ENCODE measurements around the gene PLEKHG4.
A peak's percentile ranks its signal among the peaks of the same experiment; 100 is the strongest.

PLEKHG4 gene

GRCh38 chr16:67296420-67296819, 17.1 kb downstream of the PLEKHG4 start:
- H3K4me3 ChIP-seq (ENCODE audit: low read length) = no peak overlapping the region
- DNase-seq (ENCODE audit: low read depth) = peak; percentile 80
- TF ChIP-seq, protein P1, sequence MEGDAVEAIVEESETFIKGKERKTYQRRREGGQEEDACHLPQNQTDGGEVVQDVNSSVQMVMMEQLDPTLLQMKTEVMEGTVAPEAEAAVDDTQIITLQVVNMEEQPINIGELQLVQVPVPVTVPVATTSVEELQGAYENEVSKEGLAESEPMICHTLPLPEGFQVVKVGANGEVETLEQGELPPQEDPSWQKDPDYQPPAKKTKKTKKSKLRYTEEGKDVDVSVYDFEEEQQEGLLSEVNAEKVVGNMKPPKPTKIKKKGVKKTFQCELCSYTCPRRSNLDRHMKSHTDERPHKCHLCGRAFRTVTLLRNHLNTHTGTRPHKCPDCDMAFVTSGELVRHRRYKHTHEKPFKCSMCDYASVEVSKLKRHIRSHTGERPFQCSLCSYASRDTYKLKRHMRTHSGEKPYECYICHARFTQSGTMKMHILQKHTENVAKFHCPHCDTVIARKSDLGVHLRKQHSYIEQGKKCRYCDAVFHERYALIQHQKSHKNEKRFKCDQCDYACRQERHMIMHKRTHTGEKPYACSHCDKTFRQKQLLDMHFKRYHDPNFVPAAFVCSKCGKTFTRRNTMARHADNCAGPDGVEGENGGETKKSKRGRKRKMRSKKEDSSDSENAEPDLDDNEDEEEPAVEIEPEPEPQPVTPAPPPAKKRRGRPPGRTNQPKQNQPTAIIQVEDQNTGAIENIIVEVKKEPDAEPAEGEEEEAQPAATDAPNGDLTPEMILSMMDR (conservative IDR thresholded peaks at IDR 0.05; ENCODE audit: low read length) = no peak

DNA sequence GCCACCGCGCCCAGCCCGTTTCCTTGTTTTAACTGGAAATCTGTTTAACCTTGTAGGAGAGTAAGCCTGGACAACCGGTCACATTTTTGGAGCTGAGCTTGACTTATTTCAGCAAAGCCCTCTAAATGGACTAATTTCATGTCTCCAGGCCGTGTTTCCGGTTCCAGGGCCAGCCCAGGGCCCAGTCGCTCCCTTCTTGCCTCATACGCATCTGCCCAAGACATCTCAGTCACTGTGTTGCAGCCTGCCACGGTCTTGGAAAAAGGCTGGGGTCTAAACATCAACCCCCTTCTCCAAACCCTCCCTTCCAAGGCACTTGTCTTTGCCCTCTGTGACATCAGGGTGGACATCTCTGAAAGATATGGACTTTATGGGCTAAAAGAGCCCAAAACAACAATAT, 18.9 kb downstream of the PLEKHG4 start:
- TF ChIP-seq, protein P1 (conservative IDR thresholded peaks at IDR 0.05; ENCODE audit: low read length) = no peak

GRCh38 chr16:67299269-67299668, 19.9 kb downstream of the PLEKHG4 start:
- TF ChIP-seq, protein P1 (conservative IDR thresholded peaks at IDR 0.05; ENCODE audit: low read length) = no peak
- DNase-seq (ENCODE audit: low read depth) = no peak

More for the DNA sequence above, 18.9 kb downstream of the PLEKHG4 start:
- no peak overlapping the region for H3K4me3 ChIP-seq (ENCODE audit: low read length)
- DNase-seq (ENCODE audit: low read depth) = no peak

GRCh38 chr16:67301080-67301782, 21.9 kb downstream of the PLEKHG4 start:
- H3K4me3 ChIP-seq (ENCODE audit: low read length) = no peak overlapping the region
- TF ChIP-seq, protein P1 (conservative IDR thresholded peaks at IDR 0.05; ENCODE audit: low read length) = no peak
- no peak for DNase-seq (ENCODE audit: low read depth)

More at GRCh38 chr16:67299269-67299668, 19.9 kb downstream of the PLEKHG4 start:
- H3K4me3 ChIP-seq (ENCODE audit: low read length) = no peak overlapping the region

- TF ChIP-seq, protein P1 (conservative IDR thresholded peaks at IDR 0.05; ENCODE audit: low read length) = no peak
- no peak for DNase-seq (ENCODE audit: low read depth)
- H3K4me3 ChIP-seq (ENCODE audit: low read length) = no peak overlapping the region
Measured at GRCh38 chr16:67302076-67302475, 22.7 kb downstream of the PLEKHG4 start.

DNA sequence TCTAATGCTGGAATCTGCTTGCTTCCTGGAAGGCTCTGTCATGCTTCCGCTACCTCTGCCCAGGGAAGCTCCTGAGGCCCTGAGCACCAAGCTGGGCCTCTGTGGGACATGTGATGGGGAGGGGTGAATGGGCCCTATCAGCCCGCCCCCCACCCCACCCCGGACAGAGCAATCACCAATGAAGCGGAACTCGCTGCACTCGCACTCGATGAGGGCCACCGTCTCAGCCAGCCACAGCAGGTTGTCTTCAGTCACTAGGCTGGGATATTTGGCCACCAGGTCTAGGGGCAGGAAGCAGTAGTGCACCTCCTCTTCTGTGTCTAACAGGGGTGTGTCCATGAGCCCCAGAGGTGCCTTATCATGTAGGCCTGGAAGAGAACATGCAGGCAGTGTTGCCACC, 23.6 kb downstream of the PLEKHG4 start:
- TF ChIP-seq, protein P1 (conservative IDR thresholded peaks at IDR 0.05; ENCODE audit: low read length) = no peak
- H3K4me3 ChIP-seq (ENCODE audit: low read length) = no peak overlapping the region
- DNase-seq (ENCODE audit: low read depth) = no peak

DNA sequence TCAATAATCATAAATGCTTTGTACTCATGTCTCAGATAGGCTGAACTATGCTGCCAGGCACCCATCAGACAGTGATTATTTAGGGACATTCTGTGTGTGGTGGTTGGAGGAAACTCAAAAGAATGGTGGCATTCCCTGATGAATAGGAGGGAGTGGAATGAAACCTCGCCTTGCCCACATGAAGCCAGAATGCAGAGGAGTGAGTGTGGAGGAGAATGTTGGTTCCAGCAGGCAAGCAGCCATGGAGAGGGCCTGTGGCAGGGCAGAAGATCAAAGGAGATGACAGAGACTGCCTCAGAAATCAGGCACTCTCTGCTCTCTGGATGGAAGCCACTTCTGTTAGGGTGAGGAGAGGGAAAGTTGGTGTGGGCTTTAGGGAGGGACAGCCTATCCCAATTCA, 24.7 kb downstream of the PLEKHG4 start:
- DNase-seq (ENCODE audit: low read depth) = peak; percentile 78
- H3K4me3 ChIP-seq (ENCODE audit: low read length) = no peak overlapping the region
- TF ChIP-seq, protein P1 (conservative IDR thresholded peaks at IDR 0.05; ENCODE audit: low read length) = no peak

Measured in AG10803 (cell line).